ENCODE results near the gene TTC33.
"Not testable (repeated sequence)": the region's sequence is repeated elsewhere in the genome, so short reads cannot be mapped to it uniquely, and the experiment has no call there.

TTC33 gene

DNA sequence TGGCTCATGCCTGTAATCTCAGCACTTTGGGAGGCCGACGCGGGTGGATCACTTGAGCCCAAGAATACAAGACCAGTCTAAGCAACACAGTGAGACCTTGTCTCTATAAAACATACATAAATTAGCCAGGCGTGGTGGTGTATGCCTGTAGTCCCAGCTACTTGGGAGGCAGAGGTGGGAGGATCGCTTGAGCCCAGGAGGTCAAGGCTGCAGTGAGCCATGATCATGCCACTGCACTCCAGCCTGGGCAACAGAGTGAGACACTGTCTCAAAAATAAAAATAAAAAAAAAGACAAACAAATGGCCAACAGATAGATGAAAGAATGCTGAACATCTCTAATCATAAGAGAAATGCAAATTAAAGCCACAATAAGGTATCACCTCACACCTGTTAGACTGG lies 33.2 kb upstream of the TTC33 start:
- not testable (repeated sequence) for H3K4me3 ChIP-seq (ENCODE audit: low read depth, low read length); H2BK5ac ChIP-seq (ENCODE audit: low read depth, low read length, poor library complexity); H3K18ac ChIP-seq (ENCODE audit: low read length); H3K9ac ChIP-seq (ENCODE audit: low read length); H3K79me1 ChIP-seq (ENCODE audit: low read length); H3K23ac ChIP-seq (ENCODE audit: low read length); H3K27ac ChIP-seq (ENCODE audit: low read depth, low read length); H3K79me2 ChIP-seq (ENCODE audit: control insufficient read depth, insufficient read depth, low read length, poor library complexity); H3K9me3 ChIP-seq (ENCODE audit: insufficient read depth, low read depth, low read length); H3K14ac ChIP-seq (ENCODE audit: low read length); H3K36me3 ChIP-seq (ENCODE audit: control insufficient read depth in 1 of 2, insufficient read depth in 2 of 2, low read length in 2 of 2); H2AK5ac ChIP-seq (ENCODE audit: low read length); H4K91ac ChIP-seq (ENCODE audit: low read depth, low read length); H4K12ac ChIP-seq (ENCODE audit: low read depth, low read length); DNase-seq; H3K4me1 ChIP-seq (ENCODE audit: control insufficient read depth in 1 of 2, insufficient read depth in 2 of 2, low read length in 2 of 2); H3K4me2 ChIP-seq (ENCODE audit: low read length); H2AFZ ChIP-seq (ENCODE audit: insufficient read depth, low read length, poor library complexity); H3K27me3 ChIP-seq (ENCODE audit: insufficient read depth, low read length); H2BK12ac ChIP-seq (ENCODE audit: low read length); H4K8ac ChIP-seq (ENCODE audit: low read depth, low read length); H2BK120ac ChIP-seq (ENCODE audit: insufficient read depth, low read length, poor library complexity)
- WGBS (ENCODE audit: extremely low coverage, insufficient coverage, insufficient read length): no CpG with 5 or more reads among the region's 5 CpGs
- peak overlapping the region; percentile 52 for H3K4ac ChIP-seq (ENCODE audit: low read depth, low read length)

DNA sequence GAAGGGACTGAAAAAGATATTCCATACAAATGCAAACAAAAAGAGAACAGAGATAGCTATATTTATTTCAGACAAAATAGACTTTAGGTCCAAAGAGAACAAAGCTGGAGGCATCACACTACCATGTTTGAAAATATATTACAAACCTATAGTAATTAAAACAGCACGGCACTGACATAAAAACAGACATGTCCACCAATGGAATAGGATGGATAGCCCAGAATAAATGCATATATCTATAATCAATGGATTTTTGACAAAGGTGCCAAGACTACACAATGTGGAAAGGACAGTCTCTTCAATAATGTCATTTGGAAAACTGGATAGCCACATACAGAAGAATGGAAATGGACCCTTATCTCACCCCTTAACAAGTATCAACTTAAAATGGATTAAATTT lies 32.2 kb upstream of the TTC33 start:
- Histone ChIP-seq H2BK12ac (ENCODE audit: low read length) (no peak overlapping the region), H3K14ac (ENCODE audit: low read length) (no peak overlapping the region), H3K4me2 (ENCODE audit: low read length) (no peak overlapping the region), H3K79me2 (ENCODE audit: control insufficient read depth, insufficient read depth, low read length, poor library complexity) (no peaks in the 10 kb centered on the region), H3K79me1 (ENCODE audit: low read length) (no peaks in the 10 kb centered on the region), H3K27ac (ENCODE audit: low read depth, low read length) (no peak overlapping the region), H3K27me3 (ENCODE audit: insufficient read depth, low read length) (no peaks in the 10 kb centered on the region), H2BK120ac (ENCODE audit: insufficient read depth, low read length, poor library complexity) (no peak overlapping the region), H4K91ac (ENCODE audit: low read depth, low read length) (no peak overlapping the region), H2BK5ac (ENCODE audit: low read depth, low read length, poor library complexity) (no peak overlapping the region), H3K9ac (ENCODE audit: low read length) (no peak overlapping the region), H3K36me3 (ENCODE audit: control insufficient read depth in 1 of 2, insufficient read depth in 2 of 2, low read length in 2 of 2) (peaks cover 0 to 2% of the 10 kb centered on the region in 2 experiments), H4K12ac (ENCODE audit: low read depth, low read length) (no peak overlapping the region), H3K4ac (ENCODE audit: low read depth, low read length) (no peak overlapping the region), H4K8ac (ENCODE audit: low read depth, low read length) (no peak overlapping the region), H3K4me1 (ENCODE audit: control insufficient read depth in 1 of 2, insufficient read depth in 2 of 2, low read length in 2 of 2) (no peaks in the 10 kb centered on the region), H2AK5ac (ENCODE audit: low read length) (no peak overlapping the region), H3K18ac (ENCODE audit: low read length) (no peak overlapping the region), H3K23ac (ENCODE audit: low read length) (no peak overlapping the region), H3K9me3 (ENCODE audit: insufficient read depth, low read depth, low read length) (no peaks in the 10 kb centered on the region), H2AFZ (ENCODE audit: insufficient read depth, low read length, poor library complexity) (no peak overlapping the region), H3K4me3 (ENCODE audit: low read depth, low read length) (no peak overlapping the region)
- DNase-seq: no peak
- WGBS (ENCODE audit: extremely low coverage, insufficient coverage, insufficient read length): no CpG with 5 or more reads among the region's 1 CpG

DNA sequence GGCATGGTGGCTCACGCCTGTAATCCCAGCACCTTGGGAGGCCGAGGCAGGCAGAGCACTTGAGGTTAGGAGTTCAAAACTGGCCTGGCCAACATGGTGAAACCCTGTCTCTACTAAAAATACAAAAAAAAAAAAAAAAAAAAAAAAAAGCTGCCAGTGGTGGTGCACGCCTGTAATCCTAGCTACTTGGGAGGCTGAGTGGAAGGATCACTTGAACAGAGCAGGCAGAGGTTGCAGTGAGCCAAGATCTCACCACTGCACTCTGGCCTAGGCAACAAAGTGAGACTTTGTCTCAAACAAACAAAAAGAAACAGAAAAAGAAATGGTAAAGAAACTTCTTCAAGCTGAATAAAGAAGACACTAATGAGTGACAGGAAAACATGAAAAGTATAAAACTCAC lies 30.9 kb upstream of the TTC33 start:
- H3K27me3 ChIP-seq (ENCODE audit: insufficient read depth, low read length): not testable (repeated sequence)

DNA sequence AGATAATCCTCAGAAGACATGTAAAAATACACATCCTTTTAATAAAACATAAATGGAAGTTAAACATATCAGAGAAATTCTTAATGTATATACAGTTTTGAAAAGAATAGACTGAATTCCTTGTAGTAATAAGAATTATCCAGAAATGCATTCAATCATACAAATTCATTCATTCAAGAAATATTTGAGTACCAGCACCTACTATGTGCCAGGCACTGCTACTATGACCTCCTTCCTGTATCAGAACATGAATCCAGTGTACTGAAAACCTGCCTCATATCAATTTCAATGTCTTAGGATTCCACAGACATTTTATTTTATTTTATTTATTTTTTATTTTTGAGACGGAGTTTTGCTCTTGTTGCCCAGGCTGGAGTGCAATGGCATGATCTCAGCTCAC lies 29.2 kb upstream of the TTC33 start:
- H3K36me3 ChIP-seq (ENCODE audit: control insufficient read depth in 1 of 2, insufficient read depth in 2 of 2, low read length in 2 of 2): peaks cover 0 to 2% of the 10 kb centered on the region in 2 experiments
- no peaks in the 10 kb centered on the region for H3K27me3 ChIP-seq (ENCODE audit: insufficient read depth, low read length)
- H3K18ac ChIP-seq (ENCODE audit: low read length): no peak overlapping the region
- no peak overlapping the region for H4K8ac ChIP-seq (ENCODE audit: low read depth, low read length)
- peaks cover 3% of the 10 kb centered on the region for H3K79me2 ChIP-seq (ENCODE audit: control insufficient read depth, insufficient read depth, low read length, poor library complexity)
- H3K4ac ChIP-seq (ENCODE audit: low read depth, low read length): no peak overlapping the region
- no peak overlapping the region for H3K14ac ChIP-seq (ENCODE audit: low read length)
- H3K9me3 ChIP-seq (ENCODE audit: insufficient read depth, low read depth, low read length): no peaks in the 10 kb centered on the region
- H3K4me3 ChIP-seq (ENCODE audit: low read depth, low read length): no peak overlapping the region
- no peak overlapping the region for H3K23ac ChIP-seq (ENCODE audit: low read length)
- no peak for DNase-seq
- H3K79me1 ChIP-seq (ENCODE audit: low read length): no peaks in the 10 kb centered on the region
- H3K4me2 ChIP-seq (ENCODE audit: low read length): no peak overlapping the region
- no peak overlapping the region for H3K27ac ChIP-seq (ENCODE audit: low read depth, low read length)
- H2BK120ac ChIP-seq (ENCODE audit: insufficient read depth, low read length, poor library complexity): no peak overlapping the region
- no peak overlapping the region for H4K91ac ChIP-seq (ENCODE audit: low read depth, low read length)
- no peak overlapping the region for H2AK5ac ChIP-seq (ENCODE audit: low read length)
- no peak overlapping the region for H2BK5ac ChIP-seq (ENCODE audit: low read depth, low read length, poor library complexity)
- peaks cover 0 to 2% of the 10 kb centered on the region in 2 experiments for H3K4me1 ChIP-seq (ENCODE audit: control insufficient read depth in 1 of 2, insufficient read depth in 2 of 2, low read length in 2 of 2)
- H3K9ac ChIP-seq (ENCODE audit: low read length): no peak overlapping the region
- WGBS (ENCODE audit: extremely low coverage, insufficient coverage, insufficient read length): no CpG with 5 or more reads among the region's 1 CpG
- H2BK12ac ChIP-seq (ENCODE audit: low read length): no peak overlapping the region
- no peak overlapping the region for H2AFZ ChIP-seq (ENCODE audit: insufficient read depth, low read length, poor library complexity)
- no peak overlapping the region for H4K12ac ChIP-seq (ENCODE audit: low read depth, low read length)

More for the DNA sequence above, 30.9 kb upstream of the TTC33 start:
- not testable (repeated sequence) for H2AFZ ChIP-seq (ENCODE audit: insufficient read depth, low read length, poor library complexity); H3K9ac ChIP-seq (ENCODE audit: low read length); H3K36me3 ChIP-seq (ENCODE audit: control insufficient read depth in 1 of 2, insufficient read depth in 2 of 2, low read length in 2 of 2); H3K9me3 ChIP-seq (ENCODE audit: insufficient read depth, low read depth, low read length); H3K79me1 ChIP-seq (ENCODE audit: low read length); H3K4me2 ChIP-seq (ENCODE audit: low read length); H3K18ac ChIP-seq (ENCODE audit: low read length); H3K23ac ChIP-seq (ENCODE audit: low read length); H2AK5ac ChIP-seq (ENCODE audit: low read length); H3K27ac ChIP-seq (ENCODE audit: low read depth, low read length); H3K4me1 ChIP-seq (ENCODE audit: control insufficient read depth in 1 of 2, insufficient read depth in 2 of 2, low read length in 2 of 2); H2BK5ac ChIP-seq (ENCODE audit: low read depth, low read length, poor library complexity); H4K91ac ChIP-seq (ENCODE audit: low read depth, low read length); H3K14ac ChIP-seq (ENCODE audit: low read length); H4K8ac ChIP-seq (ENCODE audit: low read depth, low read length); H3K4ac ChIP-seq (ENCODE audit: low read depth, low read length); DNase-seq; H2BK12ac ChIP-seq (ENCODE audit: low read length); H3K79me2 ChIP-seq (ENCODE audit: control insufficient read depth, insufficient read depth, low read length, poor library complexity); H4K12ac ChIP-seq (ENCODE audit: low read depth, low read length); H2BK120ac ChIP-seq (ENCODE audit: insufficient read depth, low read length, poor library complexity); H3K4me3 ChIP-seq (ENCODE audit: low read depth, low read length)
- WGBS (ENCODE audit: extremely low coverage, insufficient coverage, insufficient read length): no CpG with 5 or more reads among the region's 3 CpGs

Data from trophoblast cell (in vitro differentiated cells and primary cell).